Gastrocnemius medialis (tissue), 4 donors: ENCODE results near the gene ELK4.

Experiments used
- POLR2A ChIP-seq, 2 donors: fragments of 450-650 bp; IDR thresholded peaks; one replicate each; pipeline ENCODE4 v1.6.1; 2017; ENCODE audit warnings: antibody characterized with exemption in 2 of 2, mild to moderate bottlenecking in 2 of 2, moderate library complexity in 2 of 2
- TF ChIP-seq, protein P1 (sequence below), 5 experiments: fragments of 450-650 bp in 3 of 5; fragments of 200-600 bp in 2 of 5; sonication (generic) in 2 of 5; IDR thresholded peaks in 4 of 5; conservative IDR thresholded peaks in 1 of 5; 1 replicate in 4 of 5; 2 replicates in 1 of 5; pipeline ENCODE4 v1.5.1; 2016 to 2019; ENCODE audit warnings: antibody characterized with exemption in 5 of 5, mild to moderate bottlenecking in 3 of 5, moderate library complexity in 3 of 5

DNA sequence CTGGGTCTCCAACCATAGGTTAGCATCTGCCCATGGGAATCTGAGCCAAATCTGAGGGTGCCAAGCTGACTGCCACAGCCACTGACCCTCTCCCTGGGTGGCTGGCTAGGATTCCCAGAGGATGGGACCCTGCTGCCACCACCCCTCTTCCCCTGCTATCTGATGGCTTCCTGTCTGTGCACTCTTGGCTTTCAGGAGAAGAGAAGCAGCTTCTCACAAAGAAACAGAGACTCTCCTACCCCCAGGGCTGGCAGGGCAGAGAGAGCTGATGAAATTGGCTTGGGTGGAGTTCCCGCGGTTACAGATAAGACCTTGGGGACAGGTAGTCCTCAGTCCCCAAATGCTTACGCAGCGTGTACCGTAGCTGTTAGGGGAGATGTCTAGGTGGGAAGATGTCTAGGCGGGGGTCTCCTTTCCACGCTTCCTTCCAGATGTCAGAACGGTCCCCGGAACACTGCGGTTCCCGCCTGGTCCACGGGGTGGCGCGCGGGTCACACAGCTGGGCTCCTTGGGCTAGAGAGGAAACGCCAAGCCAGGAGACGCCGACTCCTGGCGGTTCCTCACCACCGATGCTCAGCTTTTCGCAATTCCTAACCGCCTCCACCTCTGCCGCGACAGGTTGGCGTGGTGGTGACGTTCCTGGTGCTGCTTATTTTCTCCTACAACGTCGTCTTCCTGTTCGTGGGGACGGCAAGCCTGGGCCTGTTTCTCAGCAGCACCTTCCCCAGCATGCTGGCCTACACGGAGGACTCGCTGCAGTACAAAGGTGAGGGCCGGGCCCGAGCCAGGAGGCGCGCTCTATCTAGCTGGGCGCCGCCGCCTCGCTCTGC lies 40.1 kb downstream of the ELK4 start:
- TF ChIP-seq, protein P1, sequence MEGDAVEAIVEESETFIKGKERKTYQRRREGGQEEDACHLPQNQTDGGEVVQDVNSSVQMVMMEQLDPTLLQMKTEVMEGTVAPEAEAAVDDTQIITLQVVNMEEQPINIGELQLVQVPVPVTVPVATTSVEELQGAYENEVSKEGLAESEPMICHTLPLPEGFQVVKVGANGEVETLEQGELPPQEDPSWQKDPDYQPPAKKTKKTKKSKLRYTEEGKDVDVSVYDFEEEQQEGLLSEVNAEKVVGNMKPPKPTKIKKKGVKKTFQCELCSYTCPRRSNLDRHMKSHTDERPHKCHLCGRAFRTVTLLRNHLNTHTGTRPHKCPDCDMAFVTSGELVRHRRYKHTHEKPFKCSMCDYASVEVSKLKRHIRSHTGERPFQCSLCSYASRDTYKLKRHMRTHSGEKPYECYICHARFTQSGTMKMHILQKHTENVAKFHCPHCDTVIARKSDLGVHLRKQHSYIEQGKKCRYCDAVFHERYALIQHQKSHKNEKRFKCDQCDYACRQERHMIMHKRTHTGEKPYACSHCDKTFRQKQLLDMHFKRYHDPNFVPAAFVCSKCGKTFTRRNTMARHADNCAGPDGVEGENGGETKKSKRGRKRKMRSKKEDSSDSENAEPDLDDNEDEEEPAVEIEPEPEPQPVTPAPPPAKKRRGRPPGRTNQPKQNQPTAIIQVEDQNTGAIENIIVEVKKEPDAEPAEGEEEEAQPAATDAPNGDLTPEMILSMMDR (IDR thresholded peaks at IDR 0.05 in 4 of 5, conservative IDR thresholded peaks at IDR 0.05 in 1 of 5): peak; percentile 98 to 99 (median 99)
- no peak for TF ChIP-seq POLR2A (IDR thresholded peaks at IDR 0.05)
